ENCODE measurements around the gene HOXB13.

GRCh38 chr17:48725004-48725287 lies 3.6 kb downstream of the HOXB13 start:
- TF ChIP-seq EZH2phosphoT487 (IDR thresholded peaks at IDR 0.05; ENCODE audit: insufficient read depth, low read depth) (no peak), EZH2 (IDR thresholded peaks at IDR 0.05; ENCODE audit: insufficient read depth, poor library complexity, severe bottlenecking) (no peak)
